Type B pancreatic cell (in vitro differentiated cells): ENCODE data around the gene SRPK1. TPM values are rescaled to one million over a fixed set of nuclear protein-coding genes. Genes with fewer than 3 reads are reported as not detected.

Experiments used
- DNase-seq: peaks from one replicate; pipeline ENCODE4 v3.0.0; 2021; ENCODE audit warnings: mixed read lengths; ENCODE audit not compliant: unreplicated experiment; ENCODE audit errors: extremely low spot score
- H3K27ac Mint-ChIP-seq: 2 replicates; pipeline ENCODE4 v1.8.0; 2021; ENCODE audit warnings: mild to moderate bottlenecking, mixed read lengths
- H3K27me3 Mint-ChIP-seq: 2 replicates; pipeline ENCODE4 v1.8.0; 2021; ENCODE audit warnings: mixed read lengths
- H3K36me3 Mint-ChIP-seq: 2 replicates; pipeline ENCODE4 v1.8.0; 2021; ENCODE audit warnings: mixed read lengths
- H3K4me1 Mint-ChIP-seq: one replicate; pipeline ENCODE4 v1.8.0; 2021; ENCODE audit warnings: mixed read lengths; ENCODE audit not compliant: unreplicated experiment
- H3K4me3 Mint-ChIP-seq: 2 replicates; pipeline ENCODE4 v1.8.0; 2021; ENCODE audit warnings: mild to moderate bottlenecking, mixed read lengths
- H3K9me3 Mint-ChIP-seq: 2 replicates; pipeline ENCODE4 v1.8.0; 2021; ENCODE audit warnings: mixed read lengths
- total RNA-seq: library from RNA; stranded (reverse); gene quantifications from 2 replicates; pipeline ENCODE4 v1.2.1, GENCODE V29; 2021; ENCODE audit warnings: low replicate concordance
- TF ChIP-seq, protein P1 (sequence below): fragments of 200-600 bp; sonication (generic); conservative IDR thresholded peaks from 2 replicates; pipeline ENCODE4 v1.5.0; 2021; ENCODE audit warnings: antibody characterized with exemption, mild to moderate bottlenecking

Gene SRPK1
- total RNA-seq, 1 donor from 2014 or later = 73.8 TPM

DNA sequence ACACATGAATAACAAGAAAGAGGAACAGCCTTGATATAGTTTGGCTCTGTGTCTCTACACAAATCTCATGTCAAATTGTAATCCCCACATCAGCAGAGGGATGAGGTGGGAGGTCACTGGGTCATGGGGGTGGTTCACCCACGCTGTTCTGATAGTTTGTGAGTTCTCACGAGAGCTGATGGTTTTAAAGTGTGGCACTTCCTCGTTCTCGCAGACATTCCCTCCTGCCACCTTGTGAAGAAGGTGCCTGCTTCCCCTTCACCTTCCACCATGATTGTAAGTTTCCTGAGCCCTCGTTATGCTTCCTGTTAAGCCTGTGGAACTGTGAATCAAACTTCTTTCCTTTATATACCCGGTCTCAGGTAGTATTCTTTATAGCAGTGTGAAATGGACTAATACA lies 13.1 kb downstream of the SRPK1 start:
- TF ChIP-seq, protein P1, sequence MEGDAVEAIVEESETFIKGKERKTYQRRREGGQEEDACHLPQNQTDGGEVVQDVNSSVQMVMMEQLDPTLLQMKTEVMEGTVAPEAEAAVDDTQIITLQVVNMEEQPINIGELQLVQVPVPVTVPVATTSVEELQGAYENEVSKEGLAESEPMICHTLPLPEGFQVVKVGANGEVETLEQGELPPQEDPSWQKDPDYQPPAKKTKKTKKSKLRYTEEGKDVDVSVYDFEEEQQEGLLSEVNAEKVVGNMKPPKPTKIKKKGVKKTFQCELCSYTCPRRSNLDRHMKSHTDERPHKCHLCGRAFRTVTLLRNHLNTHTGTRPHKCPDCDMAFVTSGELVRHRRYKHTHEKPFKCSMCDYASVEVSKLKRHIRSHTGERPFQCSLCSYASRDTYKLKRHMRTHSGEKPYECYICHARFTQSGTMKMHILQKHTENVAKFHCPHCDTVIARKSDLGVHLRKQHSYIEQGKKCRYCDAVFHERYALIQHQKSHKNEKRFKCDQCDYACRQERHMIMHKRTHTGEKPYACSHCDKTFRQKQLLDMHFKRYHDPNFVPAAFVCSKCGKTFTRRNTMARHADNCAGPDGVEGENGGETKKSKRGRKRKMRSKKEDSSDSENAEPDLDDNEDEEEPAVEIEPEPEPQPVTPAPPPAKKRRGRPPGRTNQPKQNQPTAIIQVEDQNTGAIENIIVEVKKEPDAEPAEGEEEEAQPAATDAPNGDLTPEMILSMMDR = no peak
- no peak overlapping the region for H3K27ac Mint-ChIP-seq

DNA sequence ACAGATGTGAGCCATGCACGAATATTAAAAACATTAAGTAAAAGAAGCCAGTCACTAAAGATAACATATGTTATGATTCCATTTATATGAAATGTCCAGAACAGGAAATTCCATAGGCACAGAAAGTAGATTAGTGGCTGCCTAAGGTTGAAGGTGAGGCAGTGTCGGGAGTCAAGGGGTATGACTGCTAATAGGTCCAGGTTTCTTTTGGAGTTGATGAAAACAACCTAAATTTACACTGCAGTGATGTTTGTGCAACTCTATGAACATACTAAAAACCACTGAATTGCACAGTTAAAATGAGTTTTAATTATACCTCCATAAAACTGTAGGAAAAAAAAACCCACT lies 14.4 kb downstream of the SRPK1 start:
- Mint-ChIP-seq H3K36me3 (peaks cover 47% of the 10 kb centered on the region), H3K4me1 (no peaks in the 10 kb centered on the region), H3K27ac (no peak overlapping the region), H3K27me3 (no peaks in the 10 kb centered on the region), H3K9me3 (peaks cover 22% of the 10 kb centered on the region), H3K4me3 (no peak overlapping the region)
- TF ChIP-seq, protein P1 = no peak
- no peak for DNase-seq

More for the DNA sequence above, 13.1 kb downstream of the SRPK1 start:
- Mint-ChIP-seq H3K9me3 (peaks cover 22% of the 10 kb centered on the region), H3K36me3 (peaks cover 57% of the 10 kb centered on the region), H3K27me3 (no peaks in the 10 kb centered on the region), H3K4me1 (no peaks in the 10 kb centered on the region), H3K4me3 (no peak overlapping the region)
- no peak for DNase-seq

DNA sequence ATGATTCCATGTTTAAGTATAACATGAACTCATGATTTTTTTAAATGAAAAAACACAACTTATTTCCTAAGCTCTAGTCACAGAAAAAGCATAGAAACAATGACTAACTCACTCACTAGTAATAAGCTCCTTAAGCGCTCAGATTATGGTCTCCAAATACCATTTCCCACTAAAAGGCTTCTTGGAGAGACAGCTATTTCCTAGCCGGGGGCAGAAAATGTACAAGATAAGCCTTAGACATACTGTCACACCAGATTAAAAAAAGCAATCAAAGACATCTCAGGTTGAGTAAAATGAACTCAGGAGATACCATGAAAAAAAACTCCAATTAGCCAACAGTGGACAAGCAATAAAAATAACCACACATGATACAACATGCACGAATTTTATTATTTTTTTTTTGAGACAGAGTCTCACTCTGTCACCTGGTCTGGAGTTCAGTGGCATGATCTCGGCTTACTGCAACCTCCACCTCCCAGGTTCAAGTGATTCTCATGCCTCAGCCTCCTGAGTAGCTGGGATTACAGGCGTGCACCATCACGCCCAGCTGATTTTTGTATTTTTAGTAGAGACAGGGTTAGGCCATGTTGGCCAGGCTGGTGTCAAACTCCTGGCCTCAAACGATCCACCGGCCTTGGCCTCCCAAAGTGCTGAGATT lies 14.9 kb downstream of the SRPK1 start:
- Mint-ChIP-seq H3K9me3 (peaks cover 20% of the 10 kb centered on the region), H3K27me3 (no peaks in the 10 kb centered on the region), H3K4me1 (no peaks in the 10 kb centered on the region), H3K36me3 (peaks cover 44% of the 10 kb centered on the region), H3K4me3 (no peak overlapping the region), H3K27ac (no peak overlapping the region)
- TF ChIP-seq, protein P1 = no peak
- DNase-seq = no peak

DNA sequence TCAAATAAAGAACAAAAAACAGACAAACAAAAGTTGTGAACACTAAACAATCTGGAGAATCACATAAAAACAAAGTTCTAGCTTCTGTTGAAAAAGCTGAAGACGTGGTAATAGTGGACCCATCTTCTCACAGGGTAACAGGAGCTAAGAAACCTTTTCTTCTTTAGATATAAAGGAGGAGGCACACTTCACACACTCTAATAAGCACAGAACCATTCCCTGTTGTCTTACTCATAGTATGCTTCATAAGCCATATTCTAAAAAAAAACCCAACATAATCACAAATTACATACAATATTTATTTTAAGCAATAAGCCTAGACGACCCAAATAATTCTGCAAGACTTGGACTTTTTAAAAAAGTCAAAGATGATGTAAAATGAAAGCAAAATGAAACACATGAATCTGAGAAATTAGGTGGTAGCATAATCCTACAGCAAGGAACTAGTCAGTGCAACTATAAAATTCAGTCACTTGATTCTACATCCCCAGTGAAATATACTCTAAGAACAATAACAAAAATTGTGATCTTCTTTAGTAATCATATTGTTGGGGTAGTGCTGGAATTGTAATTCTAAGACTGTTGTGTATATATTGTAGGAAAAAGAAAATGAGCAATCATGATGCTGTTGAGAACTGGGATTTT lies 15.6 kb downstream of the SRPK1 start:
- DNase-seq = no peak
- Mint-ChIP-seq H3K4me1 (no peaks in the 10 kb centered on the region), H3K36me3 (peaks cover 41% of the 10 kb centered on the region), H3K27me3 (no peaks in the 10 kb centered on the region), H3K27ac (no peak overlapping the region), H3K9me3 (peaks cover 16% of the 10 kb centered on the region), H3K4me3 (no peak overlapping the region)
- TF ChIP-seq, protein P1 = no peak

DNA sequence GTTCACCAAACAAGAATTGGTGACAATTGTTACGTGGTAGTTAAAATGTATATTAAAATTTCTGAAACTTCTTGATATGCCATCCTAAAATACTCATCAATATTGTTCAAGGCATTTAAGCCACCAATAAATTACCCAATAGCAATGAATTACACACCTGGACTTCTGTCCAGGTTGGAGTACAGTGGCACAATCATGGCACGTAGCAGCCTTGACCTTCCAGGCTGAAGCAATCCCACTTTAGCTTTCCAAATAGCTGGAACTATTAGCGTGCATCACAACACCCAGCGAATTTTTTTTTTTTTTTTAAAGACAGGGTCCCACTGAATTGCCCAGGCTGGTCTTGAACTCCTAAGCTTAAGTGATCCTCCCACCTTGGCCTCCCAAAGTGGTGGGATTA lies 17.2 kb downstream of the SRPK1 start:
- TF ChIP-seq, protein P1 = no peak
- Mint-ChIP-seq H3K9me3 (peaks cover 8% of the 10 kb centered on the region), H3K27me3 (no peaks in the 10 kb centered on the region), H3K4me1 (no peaks in the 10 kb centered on the region), H3K36me3 (peaks cover 38% of the 10 kb centered on the region), H3K27ac (no peak overlapping the region), H3K4me3 (no peak overlapping the region)
- DNase-seq = no peak
